ENCODE measurements around the gene MUC20. TPM values are rescaled to one million over a fixed set of nuclear protein-coding genes. Genes with fewer than 3 reads are reported as not detected.

MUC20 gene
- total and polyA plus RNA-seq, 9 of the 15 experiments (the other 6 are each of a cell fraction or from before 2014, with no cell fraction given), result 0.03 to 0.23 (median 0.15) TPM; not detected in 3

DNA sequence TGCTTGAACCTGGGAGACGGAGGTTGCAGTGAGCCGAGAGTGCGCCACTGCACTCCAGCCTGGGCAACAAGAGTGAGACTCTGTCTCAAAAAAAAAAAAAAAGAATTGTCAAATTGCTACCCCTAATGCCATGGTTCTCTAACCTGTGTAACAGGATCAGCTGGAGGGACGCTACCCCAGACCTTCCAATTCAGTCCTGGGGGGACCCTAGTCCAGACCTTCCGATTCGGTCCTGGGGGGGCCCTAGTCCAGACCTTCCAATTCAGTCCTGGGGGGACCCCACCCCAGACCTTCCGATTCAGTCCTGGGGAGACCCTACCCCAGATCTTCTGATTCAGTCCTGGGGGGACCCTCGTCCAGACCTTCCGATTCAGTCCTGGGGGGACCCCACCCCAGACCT, 29.8 kb upstream of the MUC20 start (continued):
- TF ChIP-seq, protein P1, sequence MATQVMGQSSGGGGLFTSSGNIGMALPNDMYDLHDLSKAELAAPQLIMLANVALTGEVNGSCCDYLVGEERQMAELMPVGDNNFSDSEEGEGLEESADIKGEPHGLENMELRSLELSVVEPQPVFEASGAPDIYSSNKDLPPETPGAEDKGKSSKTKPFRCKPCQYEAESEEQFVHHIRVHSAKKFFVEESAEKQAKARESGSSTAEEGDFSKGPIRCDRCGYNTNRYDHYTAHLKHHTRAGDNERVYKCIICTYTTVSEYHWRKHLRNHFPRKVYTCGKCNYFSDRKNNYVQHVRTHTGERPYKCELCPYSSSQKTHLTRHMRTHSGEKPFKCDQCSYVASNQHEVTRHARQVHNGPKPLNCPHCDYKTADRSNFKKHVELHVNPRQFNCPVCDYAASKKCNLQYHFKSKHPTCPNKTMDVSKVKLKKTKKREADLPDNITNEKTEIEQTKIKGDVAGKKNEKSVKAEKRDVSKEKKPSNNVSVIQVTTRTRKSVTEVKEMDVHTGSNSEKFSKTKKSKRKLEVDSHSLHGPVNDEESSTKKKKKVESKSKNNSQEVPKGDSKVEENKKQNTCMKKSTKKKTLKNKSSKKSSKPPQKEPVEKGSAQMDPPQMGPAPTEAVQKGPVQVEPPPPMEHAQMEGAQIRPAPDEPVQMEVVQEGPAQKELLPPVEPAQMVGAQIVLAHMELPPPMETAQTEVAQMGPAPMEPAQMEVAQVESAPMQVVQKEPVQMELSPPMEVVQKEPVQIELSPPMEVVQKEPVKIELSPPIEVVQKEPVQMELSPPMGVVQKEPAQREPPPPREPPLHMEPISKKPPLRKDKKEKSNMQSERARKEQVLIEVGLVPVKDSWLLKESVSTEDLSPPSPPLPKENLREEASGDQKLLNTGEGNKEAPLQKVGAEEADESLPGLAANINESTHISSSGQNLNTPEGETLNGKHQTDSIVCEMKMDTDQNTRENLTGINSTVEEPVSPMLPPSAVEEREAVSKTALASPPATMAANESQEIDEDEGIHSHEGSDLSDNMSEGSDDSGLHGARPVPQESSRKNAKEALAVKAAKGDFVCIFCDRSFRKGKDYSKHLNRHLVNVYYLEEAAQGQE (IDR thresholded peaks at IDR 0.05; ENCODE audit: borderline replicate concordance), result no peak
- TF ChIP-seq, protein P1 (CRISPR knock-in tag; IDR thresholded peaks at IDR 0.05; ENCODE audit: low read depth), result no peak
- TF ChIP-seq, protein P2, sequence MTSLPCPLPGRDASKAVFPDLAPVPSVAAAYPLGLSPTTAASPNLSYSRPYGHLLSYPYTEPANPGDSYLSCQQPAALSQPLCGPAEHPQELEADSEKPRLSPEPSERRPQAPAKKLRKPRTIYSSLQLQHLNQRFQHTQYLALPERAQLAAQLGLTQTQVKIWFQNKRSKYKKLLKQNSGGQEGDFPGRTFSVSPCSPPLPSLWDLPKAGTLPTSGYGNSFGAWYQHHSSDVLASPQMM (CRISPR knock-in tag; IDR thresholded peaks at IDR 0.05), result no peak
- no peak for TF ChIP-seq RFX7 (CRISPR knock-in tag; IDR thresholded peaks at IDR 0.05)
- TF ChIP-seq, protein P3, sequence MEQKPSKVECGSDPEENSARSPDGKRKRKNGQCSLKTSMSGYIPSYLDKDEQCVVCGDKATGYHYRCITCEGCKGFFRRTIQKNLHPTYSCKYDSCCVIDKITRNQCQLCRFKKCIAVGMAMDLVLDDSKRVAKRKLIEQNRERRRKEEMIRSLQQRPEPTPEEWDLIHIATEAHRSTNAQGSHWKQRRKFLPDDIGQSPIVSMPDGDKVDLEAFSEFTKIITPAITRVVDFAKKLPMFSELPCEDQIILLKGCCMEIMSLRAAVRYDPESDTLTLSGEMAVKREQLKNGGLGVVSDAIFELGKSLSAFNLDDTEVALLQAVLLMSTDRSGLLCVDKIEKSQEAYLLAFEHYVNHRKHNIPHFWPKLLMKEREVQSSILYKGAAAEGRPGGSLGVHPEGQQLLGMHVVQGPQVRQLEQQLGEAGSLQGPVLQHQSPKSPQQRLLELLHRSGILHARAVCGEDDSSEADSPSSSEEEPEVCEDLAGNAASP (IDR thresholded peaks at IDR 0.05), result no peak
